ENCODE results near the gene GALNS. TPM values are rescaled to one million over a fixed set of nuclear protein-coding genes. Genes with fewer than 3 reads are reported as not detected.

GALNS gene
- total and polyA plus RNA-seq, 11 donors, result 10.7 to 22.7 (median 14.1) TPM

DNA sequence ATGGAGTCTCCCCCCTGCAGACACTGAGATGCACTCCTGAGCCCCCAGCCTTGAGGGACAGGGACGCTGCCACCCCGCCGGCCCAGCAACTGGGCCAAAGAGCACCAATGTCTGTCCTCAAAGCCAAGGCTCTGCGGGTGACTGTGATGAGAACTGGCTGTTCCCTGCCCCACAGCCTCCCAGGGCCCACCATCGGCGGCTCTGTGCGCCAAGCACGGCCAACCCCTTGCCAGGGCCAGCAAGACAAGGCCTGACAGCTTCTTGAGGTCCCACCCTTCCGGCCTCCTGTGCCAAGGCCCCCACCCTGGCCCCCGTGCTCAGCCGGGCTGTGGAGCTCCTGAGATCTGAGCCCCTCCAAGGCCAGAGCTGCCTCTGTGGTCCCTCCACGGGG lies 43.9 kb upstream of the GALNS start:
- no peaks in the 10 kb centered on the region for H3K27me3 ChIP-seq
- TF ChIP-seq, protein P1, sequence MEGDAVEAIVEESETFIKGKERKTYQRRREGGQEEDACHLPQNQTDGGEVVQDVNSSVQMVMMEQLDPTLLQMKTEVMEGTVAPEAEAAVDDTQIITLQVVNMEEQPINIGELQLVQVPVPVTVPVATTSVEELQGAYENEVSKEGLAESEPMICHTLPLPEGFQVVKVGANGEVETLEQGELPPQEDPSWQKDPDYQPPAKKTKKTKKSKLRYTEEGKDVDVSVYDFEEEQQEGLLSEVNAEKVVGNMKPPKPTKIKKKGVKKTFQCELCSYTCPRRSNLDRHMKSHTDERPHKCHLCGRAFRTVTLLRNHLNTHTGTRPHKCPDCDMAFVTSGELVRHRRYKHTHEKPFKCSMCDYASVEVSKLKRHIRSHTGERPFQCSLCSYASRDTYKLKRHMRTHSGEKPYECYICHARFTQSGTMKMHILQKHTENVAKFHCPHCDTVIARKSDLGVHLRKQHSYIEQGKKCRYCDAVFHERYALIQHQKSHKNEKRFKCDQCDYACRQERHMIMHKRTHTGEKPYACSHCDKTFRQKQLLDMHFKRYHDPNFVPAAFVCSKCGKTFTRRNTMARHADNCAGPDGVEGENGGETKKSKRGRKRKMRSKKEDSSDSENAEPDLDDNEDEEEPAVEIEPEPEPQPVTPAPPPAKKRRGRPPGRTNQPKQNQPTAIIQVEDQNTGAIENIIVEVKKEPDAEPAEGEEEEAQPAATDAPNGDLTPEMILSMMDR (IDR thresholded peaks at IDR 0.05), result no peak
- no peak for TF ChIP-seq POLR2A (IDR thresholded peaks at IDR 0.05)
- H3K4me1 ChIP-seq, result peaks cover 0 to 23% (median 0%) of the 10 kb centered on the region in 12 donors
- H3K36me3 ChIP-seq, result peaks cover 0 to 51% (median 20%) of the 10 kb centered on the region in 9 donors
- 84 to 88% (median 86%) methylated on average over 8 to 12 of the region's 12 CpGs for WGBS, 4 donors
- H3K9me3 ChIP-seq, result no peaks in the 10 kb centered on the region
- no peak overlapping the region for H3K27ac ChIP-seq
- ATAC-seq (no peak), DNase-seq (no peak)
- intact Hi-C loops (cut with DNase I), result no loop called here
- H3K4me3 ChIP-seq, result no peak overlapping the region

GRCh38 chr16:88899901-88900661 lies 43.3 kb upstream of the GALNS start:
- H3K36me3 ChIP-seq, result peaks cover 0 to 55% (median 20%) of the 10 kb centered on the region in 9 donors
- WGBS, 4 donors, result 87 to 90% (median 88%) methylated on average over 27 to 41 of the region's 41 CpGs
- H3K27me3 ChIP-seq, result no peaks in the 10 kb centered on the region
- no peak for TF ChIP-seq POLR2A (IDR thresholded peaks at IDR 0.05)
- TF ChIP-seq, protein P1 (IDR thresholded peaks at IDR 0.05), result no peak
- DNase-seq (no peak), ATAC-seq (no peak)
- peaks cover 0 to 18% (median 0%) of the 10 kb centered on the region in 12 donors for H3K4me1 ChIP-seq
- no peaks in the 10 kb centered on the region for H3K9me3 ChIP-seq
- intact Hi-C loops (cut with DNase I), result no loop called here
- no peak overlapping the region for H3K4me3 ChIP-seq
- H3K27ac ChIP-seq, result no peak overlapping the region

DNA sequence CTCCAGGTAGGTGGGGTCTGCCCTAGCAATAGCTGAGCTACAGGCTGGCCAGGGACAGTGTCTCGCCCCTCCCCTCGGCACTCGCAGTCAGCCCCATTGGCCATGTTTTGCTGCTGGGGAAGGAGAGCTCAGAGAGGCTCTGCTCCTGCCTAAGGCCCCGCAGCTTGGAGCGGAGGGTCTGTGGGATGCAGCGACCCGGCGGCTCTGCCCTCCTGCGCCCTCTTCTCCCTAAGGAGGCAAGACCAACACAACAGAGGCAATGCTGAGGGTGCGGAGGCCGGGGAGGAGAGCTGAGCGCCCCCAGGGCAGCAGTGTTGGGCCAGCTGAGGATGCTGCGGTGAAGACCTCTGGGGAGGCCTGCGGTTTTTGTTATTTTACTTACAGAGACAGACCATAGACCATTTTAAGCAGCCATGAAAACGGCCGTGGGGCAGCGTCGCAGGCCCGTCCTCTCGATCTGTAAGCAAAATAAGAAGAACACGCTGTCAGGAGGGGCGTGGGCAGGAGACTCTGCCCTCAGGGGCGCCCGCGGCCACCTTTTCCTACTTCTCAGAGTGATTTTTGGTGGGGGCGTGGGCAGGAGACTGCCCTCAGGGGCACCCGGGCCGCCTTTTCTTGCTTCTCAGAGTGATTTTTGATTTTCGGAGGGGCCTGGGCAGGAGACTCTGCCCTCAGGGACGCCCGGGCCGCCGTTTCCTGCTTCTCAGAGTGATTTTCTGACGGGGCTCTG lies 41.1 kb upstream of the GALNS start:
- H3K27ac ChIP-seq, result no peak overlapping the region

More for the DNA sequence above, 41.1 kb upstream of the GALNS start:
- WGBS, 4 donors, result 88 to 94% (median 92%) methylated on average over 28 to 34 of the region's 34 CpGs
- Histone ChIP-seq H3K4me1 (peaks cover 0 to 8% (median 0%) of the 10 kb centered on the region in 12 donors), H3K36me3 (peaks cover 0 to 51% (median 20%) of the 10 kb centered on the region in 9 donors), H3K27me3 (no peaks in the 10 kb centered on the region), H3K4me3 (no peak overlapping the region), H3K9me3 (no peaks in the 10 kb centered on the region)
- DNase-seq (no peak), ATAC-seq (no peak)
- TF ChIP-seq, protein P1 (IDR thresholded peaks at IDR 0.05), result no peak
- TF ChIP-seq POLR2A (IDR thresholded peaks at IDR 0.05), result no peak
- intact Hi-C loops (cut with DNase I), result no loop called here

All from heart left ventricle (tissue), 16 donors.